ENCODE data around the gene SCML1.
"Not testable (repeated sequence)": the region's sequence is repeated elsewhere in the genome, so short reads cannot be mapped to it uniquely, and the experiment has no call there.

DNA sequence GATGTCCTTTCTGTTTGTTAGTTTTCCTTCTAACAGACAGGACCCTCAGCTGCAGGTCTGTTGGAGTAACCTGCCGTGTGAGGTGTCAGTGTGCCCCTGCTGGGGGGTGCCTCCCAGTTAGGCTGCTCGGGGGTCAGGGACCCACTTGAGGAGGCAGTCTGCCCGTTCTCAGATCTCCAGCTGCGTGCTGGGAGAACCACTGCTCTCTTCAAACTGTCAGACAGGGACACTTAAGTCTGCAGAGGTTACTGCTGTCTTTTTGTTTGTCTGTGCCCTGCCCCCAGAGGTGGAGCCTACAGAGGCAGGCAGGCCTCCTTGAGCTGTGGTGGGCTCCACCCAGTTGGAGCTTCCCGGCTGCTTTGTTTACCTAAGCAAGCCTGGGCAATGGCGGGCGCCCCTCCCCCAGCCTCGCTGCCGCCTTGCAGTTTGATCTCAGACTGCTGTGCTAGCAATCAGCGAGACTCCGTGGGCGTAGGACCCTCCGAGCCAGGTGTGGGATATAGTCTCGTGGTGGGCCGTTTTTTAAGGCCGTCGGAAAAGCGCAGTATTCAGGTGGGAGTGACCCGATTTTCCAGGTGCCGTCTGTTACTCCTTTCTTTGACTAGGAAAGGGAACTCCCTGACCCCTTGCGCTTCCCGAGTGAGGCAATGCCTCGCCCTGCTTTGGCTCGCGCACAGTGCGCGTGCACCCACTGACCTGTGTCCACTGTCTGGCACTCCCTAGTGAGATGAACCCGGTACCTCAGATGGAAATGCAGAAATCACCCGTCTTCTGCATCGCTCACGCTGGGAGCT is 49.5 kb downstream of the SCML1 start:
- not testable (repeated sequence) for TF ChIP-seq CTCF, POLR2A (IDR thresholded peaks at IDR 0.05)

All from testis (tissue), 2 donors.